HCT116 (cell line): ENCODE measurements around the gene VWA3B. TPM values are rescaled to one million over a fixed set of nuclear protein-coding genes. Genes with fewer than 3 reads are reported as not detected.

ENCODE experiments used
- ATAC-seq: fragments of 200-7000 bp; cut with Tn5 transposase; 2 replicates; pipeline ENCODE4 v1.9.1; 2020; ENCODE audit warnings: mild to moderate bottlenecking, moderate library complexity
- BruUV-seq: library from RNA; stranded (reverse); fragments of 400-500 nt; replicated peaks from 2 replicates; lab custom pipeline; 2021; lab: Mats Ljungman, UMichigan
- CTCF ChIA-PET: fragments of 300-600 bp; sonication (Branson Sonifier 250); formaldehyde crosslinking; loops from one replicate; lab custom pipeline; 2021; ENCODE audit warnings: antibody characterized with exemption; lab: Charles Lee
- POLR2A ChIA-PET: fragments of 300-600, 350-600 bp; sonication (Branson Sonifier 250); formaldehyde crosslinking; loops from one replicate; lab custom pipeline; 2021; ENCODE audit warnings: antibody characterized with exemption; lab: Charles Lee
- RAD21 ChIA-PET, 2 experiments: fragments of 300-600 bp; sonication (Branson Sonifier 250); formaldehyde crosslinking; loops; one replicate each; lab custom pipeline; 2023; ENCODE audit warnings: low total read pairs in 2 of 2; ENCODE audit not compliant: uncharacterized antibody in 2 of 2, unreplicated experiment in 2 of 2, low non-redundant PET in 1 of 2; lab: Charles Lee
- DNase-seq: peaks from one replicate; pipeline ENCODE4 v3.0.0-alpha.2; 2010; ENCODE audit warnings: low read depth, low spot score
- H2AFZ ChIP-seq: fragments of 200-600 bp; shearing (Covaris generic), sonication (generic); 2 replicates; pipeline ENCODE4 v1.6.1; 2017; ENCODE audit warnings: low read depth, mixed run types, mixed read lengths, antibody characterized with exemption, low read length; ENCODE audit not compliant: poor library complexity, severe bottlenecking
- H3K27ac ChIP-seq: 2 replicates; pipeline ENCODE4 v1.5.1; 2012; ENCODE audit warnings: low read depth, low read length
- H3K27me3 ChIP-seq: fragments of 200-600 bp; sonication (generic); 2 replicates; pipeline ENCODE4 v1.6.1; 2016; ENCODE audit warnings: mixed run types, low read length, mixed read lengths; ENCODE audit not compliant: insufficient read depth
- H3K36me3 ChIP-seq, 2 experiments: fragments of 200-500 bp in 1 of 2; fragments of 200-600 bp in 1 of 2; sonication (Bioruptor generic) in 1 of 2; sonication (generic) in 1 of 2; 2 replicates each; pipeline versions ENCODE4 v1.5.1 to v1.6.1; 2014 to 2016; ENCODE audit warnings: low read length in 2 of 2, inconsistent platforms in 1 of 2, mixed read lengths in 1 of 2, mixed run types in 1 of 2; ENCODE audit not compliant: insufficient read depth in 2 of 2, control insufficient read depth in 1 of 2
- H3K4me1 ChIP-seq, 2 experiments: fragments of 200-600 bp in 1 of 2; sonication (generic) in 1 of 2; 2 replicates each; pipeline versions ENCODE4 v1.5.1 to v1.6.1; 2012 to 2017; ENCODE audit warnings: low read length in 2 of 2, inconsistent platforms in 1 of 2, mild to moderate bottlenecking in 1 of 2, mixed read lengths in 1 of 2, mixed run types in 1 of 2, moderate library complexity in 1 of 2; ENCODE audit not compliant: insufficient read depth in 2 of 2, control insufficient read depth in 1 of 2
- H3K4me2 ChIP-seq: fragments of 200-600 bp; sonication (generic); 2 replicates; pipeline ENCODE4 v1.6.1; 2017; ENCODE audit warnings: mixed run types, low read length, mixed read lengths
- H3K4me3 ChIP-seq, 2 experiments: fragments of 200-600 bp in 1 of 2; sonication (generic) in 1 of 2; replicated peaks in 1 of 2; 2 replicates each; pipeline ENCODE4 v1.5.1; 2011 to 2016; ENCODE audit warnings: low read length in 2 of 2, control low read depth in 1 of 2, low read depth in 1 of 2, mild to moderate bottlenecking in 1 of 2, mixed read lengths in 1 of 2, mixed run types in 1 of 2
- H3K79me2 ChIP-seq: fragments of 200-600 bp; sonication (generic); 2 replicates; pipeline ENCODE4 v1.6.1; 2017; ENCODE audit warnings: mild to moderate bottlenecking, mixed run types, low read length, moderate library complexity, mixed read lengths; ENCODE audit not compliant: insufficient read depth
- H3K9ac ChIP-seq: fragments of 200-600 bp; sonication (generic); 2 replicates; pipeline ENCODE4 v1.6.1; 2016; ENCODE audit warnings: low read length, mixed read lengths
- H3K9me2 ChIP-seq: fragments of 200-600 bp; sonication (generic), shearing (Covaris generic); 2 replicates; pipeline ENCODE4 v1.6.1; 2017; ENCODE audit warnings: mixed run types, mild to moderate bottlenecking, moderate library complexity; ENCODE audit not compliant: insufficient read depth
- H3K9me3 ChIP-seq, 2 experiments: fragments of 200-500 bp in 1 of 2; fragments of 200-600 bp in 1 of 2; sonication (Bioruptor generic) in 1 of 2; sonication (generic) in 1 of 2; 2 replicates each; pipeline ENCODE4 v1.6.1; 2014 to 2017; ENCODE audit warnings: low read length in 2 of 2, mixed read lengths in 2 of 2, inconsistent platforms in 1 of 2, low read depth in 1 of 2, mild to moderate bottlenecking in 1 of 2, mixed run types in 1 of 2, moderate library complexity in 1 of 2; ENCODE audit not compliant: control insufficient read depth in 1 of 2, insufficient read depth in 1 of 2
- H4K20me1 ChIP-seq: fragments of 200-600 bp; sonication (generic), shearing (Covaris generic); 2 replicates; pipeline ENCODE4 v1.6.1; 2017; ENCODE audit warnings: mixed run types, mild to moderate bottlenecking, moderate library complexity; ENCODE audit not compliant: insufficient read depth
- EGR1 ChIP-seq: IDR thresholded peaks from 2 replicates; pipeline ENCODE4 v1.6.1; 2012; ENCODE audit warnings: low read depth
- JUND ChIP-seq: IDR thresholded peaks from 2 replicates; pipeline ENCODE4 v1.6.1; 2012
- POLR2A ChIP-seq: IDR thresholded peaks from 2 replicates; pipeline ENCODE4 v1.7.0; 2011; ENCODE audit warnings: borderline replicate concordance; ENCODE audit not compliant: insufficient read depth, insufficient read length; ENCODE audit errors: extremely low read depth
- RAD21 ChIP-seq: IDR thresholded peaks from 2 replicates; pipeline ENCODE4 v1.6.1; 2012; ENCODE audit warnings: low read depth, mild to moderate bottlenecking
- SP1 ChIP-seq: IDR thresholded peaks from 2 replicates; pipeline ENCODE4 v1.6.1; 2012; ENCODE audit warnings: low read depth
- SRF ChIP-seq: IDR thresholded peaks from 2 replicates; pipeline ENCODE4 v1.6.1; 2012; ENCODE audit warnings: low read depth
- ZFX ChIP-seq: fragments of 450-650 bp; IDR thresholded peaks from 2 replicates; pipeline ENCODE4 v1.6.1; 2017
- ZNF274 ChIP-seq: fragments of 200-500 bp; sonication (Bioruptor generic); IDR thresholded peaks from 2 replicates; pipeline ENCODE4 v1.6.1; 2014; ENCODE audit warnings: mild to moderate bottlenecking, low read depth, low read length, inconsistent platforms
- intact Hi-C: fragments of 100-400 bp; cut with micrococcal nuclease; formaldehyde crosslinking; loops from 2 replicates; pipeline ENCODE4 v1.10.0; 2022
- total RNA-seq: library from RNA; stranded (reverse); gene quantifications from one replicate; pipeline ENCODE4 v1.2.1, GENCODE V29; 2021; ENCODE audit not compliant: unreplicated experiment
- TF ChIP-seq, protein P1 (sequence below), 3 experiments: fragments of 200-600 bp in 1 of 3; sonication (generic) in 1 of 3; IDR thresholded peaks in 2 of 3; conservative IDR thresholded peaks in 1 of 3; 2 replicates each; pipeline ENCODE4 v1.5.1; 2012 to 2017; ENCODE audit warnings: low read depth in 2 of 3, low read length in 2 of 3, antibody characterized with exemption in 1 of 3, borderline replicate concordance in 1 of 3, control low read depth in 1 of 3, mild to moderate bottlenecking in 1 of 3, mixed read lengths in 1 of 3, mixed run types in 1 of 3, moderate library complexity in 1 of 3; ENCODE audit not compliant: insufficient read depth in 1 of 3
- TF ChIP-seq, protein P2 (sequence below): IDR thresholded peaks from 2 replicates; pipeline ENCODE4 v1.6.1; 2012
- TF ChIP-seq, protein P3 (sequence below): IDR thresholded peaks from 2 replicates; pipeline ENCODE4 v1.6.1; 2011; ENCODE audit warnings: mild to moderate bottlenecking, low read length, moderate library complexity; ENCODE audit not compliant: insufficient replicate concordance; ENCODE audit errors: extremely low read depth
- TF ChIP-seq, protein P4 (sequence below): IDR thresholded peaks from 2 replicates; pipeline ENCODE4 v1.6.1; 2012
- TF ChIP-seq, protein P5 (sequence below): IDR thresholded peaks from 2 replicates; pipeline ENCODE4 v1.6.1; 2012; ENCODE audit warnings: low read depth

The VWA3B gene
- total RNA-seq, 1 experiment from 2014 or later: 0.47 TPM

DNA sequence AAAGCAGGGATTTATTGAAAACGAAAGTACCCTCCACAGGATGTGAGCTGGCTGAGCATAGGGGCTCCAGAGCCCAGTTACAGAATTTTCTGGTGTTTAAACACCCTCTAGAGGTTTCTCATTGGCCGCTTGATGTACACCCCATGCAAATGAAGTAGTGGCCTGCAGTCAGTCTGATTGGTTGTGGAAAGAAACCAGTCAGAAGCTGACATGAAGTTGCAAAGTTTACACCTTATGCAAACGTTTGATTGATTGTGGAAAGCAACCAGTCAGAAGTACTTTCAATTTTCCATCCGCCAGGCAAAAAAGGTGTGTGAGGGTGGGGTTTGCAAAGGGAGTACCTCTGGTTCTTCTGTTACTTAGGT lies 62.3 kb downstream of the VWA3B start:
- peak; percentile 81 for ATAC-seq
- CTCF ChIA-PET: no interaction called here
- no TSS peak for BruUV-seq
- H3K9ac ChIP-seq: no peak overlapping the region
- H2AFZ ChIP-seq: peak overlapping the region; percentile 86
- intact Hi-C loops: no loop called here
- no peaks in the 10 kb centered on the region for H4K20me1 ChIP-seq
- TF ChIP-seq EGR1 (no peak), SRF (no peak), ZFX (no peak), POLR2A (no peak), ZNF274 (no peak), JUND (no peak), RAD21 (no peak; the same call in 1 of the 2 replicates), SP1 (no peak)
- TF ChIP-seq, protein P1, sequence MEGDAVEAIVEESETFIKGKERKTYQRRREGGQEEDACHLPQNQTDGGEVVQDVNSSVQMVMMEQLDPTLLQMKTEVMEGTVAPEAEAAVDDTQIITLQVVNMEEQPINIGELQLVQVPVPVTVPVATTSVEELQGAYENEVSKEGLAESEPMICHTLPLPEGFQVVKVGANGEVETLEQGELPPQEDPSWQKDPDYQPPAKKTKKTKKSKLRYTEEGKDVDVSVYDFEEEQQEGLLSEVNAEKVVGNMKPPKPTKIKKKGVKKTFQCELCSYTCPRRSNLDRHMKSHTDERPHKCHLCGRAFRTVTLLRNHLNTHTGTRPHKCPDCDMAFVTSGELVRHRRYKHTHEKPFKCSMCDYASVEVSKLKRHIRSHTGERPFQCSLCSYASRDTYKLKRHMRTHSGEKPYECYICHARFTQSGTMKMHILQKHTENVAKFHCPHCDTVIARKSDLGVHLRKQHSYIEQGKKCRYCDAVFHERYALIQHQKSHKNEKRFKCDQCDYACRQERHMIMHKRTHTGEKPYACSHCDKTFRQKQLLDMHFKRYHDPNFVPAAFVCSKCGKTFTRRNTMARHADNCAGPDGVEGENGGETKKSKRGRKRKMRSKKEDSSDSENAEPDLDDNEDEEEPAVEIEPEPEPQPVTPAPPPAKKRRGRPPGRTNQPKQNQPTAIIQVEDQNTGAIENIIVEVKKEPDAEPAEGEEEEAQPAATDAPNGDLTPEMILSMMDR (IDR thresholded peaks at IDR 0.05 in 2 of 3, conservative IDR thresholded peaks at IDR 0.05 in 1 of 3; ENCODE audit: borderline replicate concordance in 1 of 3, insufficient read depth in 1 of 3, low read depth in 2 of 3, low read length in 2 of 3): no peak
- TF ChIP-seq, protein P2, sequence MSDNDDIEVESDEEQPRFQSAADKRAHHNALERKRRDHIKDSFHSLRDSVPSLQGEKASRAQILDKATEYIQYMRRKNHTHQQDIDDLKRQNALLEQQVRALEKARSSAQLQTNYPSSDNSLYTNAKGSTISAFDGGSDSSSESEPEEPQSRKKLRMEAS: no peak
- TF ChIP-seq, protein P3, sequence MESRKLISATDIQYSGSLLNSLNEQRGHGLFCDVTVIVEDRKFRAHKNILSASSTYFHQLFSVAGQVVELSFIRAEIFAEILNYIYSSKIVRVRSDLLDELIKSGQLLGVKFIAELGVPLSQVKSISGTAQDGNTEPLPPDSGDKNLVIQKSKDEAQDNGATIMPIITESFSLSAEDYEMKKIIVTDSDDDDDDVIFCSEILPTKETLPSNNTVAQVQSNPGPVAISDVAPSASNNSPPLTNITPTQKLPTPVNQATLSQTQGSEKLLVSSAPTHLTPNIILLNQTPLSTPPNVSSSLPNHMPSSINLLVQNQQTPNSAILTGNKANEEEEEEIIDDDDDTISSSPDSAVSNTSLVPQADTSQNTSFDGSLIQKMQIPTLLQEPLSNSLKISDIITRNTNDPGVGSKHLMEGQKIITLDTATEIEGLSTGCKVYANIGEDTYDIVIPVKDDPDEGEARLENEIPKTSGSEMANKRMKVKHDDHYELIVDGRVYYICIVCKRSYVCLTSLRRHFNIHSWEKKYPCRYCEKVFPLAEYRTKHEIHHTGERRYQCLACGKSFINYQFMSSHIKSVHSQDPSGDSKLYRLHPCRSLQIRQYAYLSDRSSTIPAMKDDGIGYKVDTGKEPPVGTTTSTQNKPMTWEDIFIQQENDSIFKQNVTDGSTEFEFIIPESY: no peak
- TF ChIP-seq, protein P4, sequence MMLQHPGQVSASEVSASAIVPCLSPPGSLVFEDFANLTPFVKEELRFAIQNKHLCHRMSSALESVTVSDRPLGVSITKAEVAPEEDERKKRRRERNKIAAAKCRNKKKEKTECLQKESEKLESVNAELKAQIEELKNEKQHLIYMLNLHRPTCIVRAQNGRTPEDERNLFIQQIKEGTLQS: no peak
- TF ChIP-seq, protein P5, sequence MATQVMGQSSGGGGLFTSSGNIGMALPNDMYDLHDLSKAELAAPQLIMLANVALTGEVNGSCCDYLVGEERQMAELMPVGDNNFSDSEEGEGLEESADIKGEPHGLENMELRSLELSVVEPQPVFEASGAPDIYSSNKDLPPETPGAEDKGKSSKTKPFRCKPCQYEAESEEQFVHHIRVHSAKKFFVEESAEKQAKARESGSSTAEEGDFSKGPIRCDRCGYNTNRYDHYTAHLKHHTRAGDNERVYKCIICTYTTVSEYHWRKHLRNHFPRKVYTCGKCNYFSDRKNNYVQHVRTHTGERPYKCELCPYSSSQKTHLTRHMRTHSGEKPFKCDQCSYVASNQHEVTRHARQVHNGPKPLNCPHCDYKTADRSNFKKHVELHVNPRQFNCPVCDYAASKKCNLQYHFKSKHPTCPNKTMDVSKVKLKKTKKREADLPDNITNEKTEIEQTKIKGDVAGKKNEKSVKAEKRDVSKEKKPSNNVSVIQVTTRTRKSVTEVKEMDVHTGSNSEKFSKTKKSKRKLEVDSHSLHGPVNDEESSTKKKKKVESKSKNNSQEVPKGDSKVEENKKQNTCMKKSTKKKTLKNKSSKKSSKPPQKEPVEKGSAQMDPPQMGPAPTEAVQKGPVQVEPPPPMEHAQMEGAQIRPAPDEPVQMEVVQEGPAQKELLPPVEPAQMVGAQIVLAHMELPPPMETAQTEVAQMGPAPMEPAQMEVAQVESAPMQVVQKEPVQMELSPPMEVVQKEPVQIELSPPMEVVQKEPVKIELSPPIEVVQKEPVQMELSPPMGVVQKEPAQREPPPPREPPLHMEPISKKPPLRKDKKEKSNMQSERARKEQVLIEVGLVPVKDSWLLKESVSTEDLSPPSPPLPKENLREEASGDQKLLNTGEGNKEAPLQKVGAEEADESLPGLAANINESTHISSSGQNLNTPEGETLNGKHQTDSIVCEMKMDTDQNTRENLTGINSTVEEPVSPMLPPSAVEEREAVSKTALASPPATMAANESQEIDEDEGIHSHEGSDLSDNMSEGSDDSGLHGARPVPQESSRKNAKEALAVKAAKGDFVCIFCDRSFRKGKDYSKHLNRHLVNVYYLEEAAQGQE: no peak
- TF ChIP-seq, all 23 proteins: peak for 0
- H3K27ac ChIP-seq: no peak overlapping the region
- peak overlapping the region; percentile 38 for H3K4me2 ChIP-seq
- no peak overlapping the region for H3K4me3 ChIP-seq
- ChIA-PET RAD21 (no interaction called here), POLR2A (no interaction called here)
- peak; percentile 24 for DNase-seq
- no peaks in the 10 kb centered on the region for H3K79me2 ChIP-seq
- H3K36me3 ChIP-seq: no peaks in the 10 kb centered on the region
- no peaks in the 10 kb centered on the region for H3K9me3 ChIP-seq
- no peaks in the 10 kb centered on the region for H3K27me3 ChIP-seq
- H3K4me1 ChIP-seq: peaks cover 0 to 7% of the 10 kb centered on the region in 2 experiments; a peak in 1 of 4 replicates
- no peaks in the 10 kb centered on the region for H3K9me2 ChIP-seq
